Gastroesophageal sphincter (tissue), 4 donors: ENCODE data around the gene NAE1. TPM values are rescaled to one million over a fixed set of nuclear protein-coding genes. Genes with fewer than 3 reads are reported as not detected.

ENCODE experiments used
- ATAC-seq: fragments of 150-250 bp; one replicate; pipeline ENCODE4 v1.9.1; 2016; ENCODE audit warnings: mild to moderate bottlenecking, moderate library complexity
- H3K27ac ChIP-seq, 4 donors: fragments of 200-600 bp; sonication (generic) in 3 of 4; 1 replicate in 3 of 4; 2 replicates in 1 of 4; pipeline ENCODE4 v1.5.1; 2016 to 2019
- H3K27me3 ChIP-seq: fragments of 200-600 bp; sonication (generic); one replicate; pipeline ENCODE4 v1.5.1; 2019
- H3K36me3 ChIP-seq, 2 donors: fragments of 200-600 bp; sonication (generic); one replicate each; pipeline ENCODE4 v1.5.1; 2019; ENCODE audit warnings: control low read depth in 1 of 2
- H3K4me1 ChIP-seq, 3 donors: fragments of 200-600 bp; sonication (generic); 1 replicate in 2 of 3; 2 replicates in 1 of 3; pipeline ENCODE4 v1.5.1; 2016 to 2019; ENCODE audit warnings: control low read depth in 2 of 3
- H3K4me3 ChIP-seq, 2 donors: fragments of 200-600 bp; sonication (generic); one replicate each; pipeline ENCODE4 v1.5.1; 2019; ENCODE audit warnings: mild to moderate bottlenecking in 1 of 2, moderate library complexity in 1 of 2
- H3K9me3 ChIP-seq, 3 donors: fragments of 200-600 bp; sonication (generic); one replicate each; pipeline ENCODE4 v1.5.1; 2017 to 2019; ENCODE audit warnings: control low read depth in 2 of 3
- EP300 ChIP-seq: sonication (generic); formaldehyde crosslinking; IDR thresholded peaks from one replicate; pipeline ENCODE4 v1.6.1; 2017; ENCODE audit warnings: antibody characterized with exemption, mild to moderate bottlenecking
- POLR2A ChIP-seq, 2 donors: fragments of 450-650 bp; IDR thresholded peaks; one replicate each; pipeline ENCODE4 v1.6.1; 2017; ENCODE audit warnings: antibody characterized with exemption in 2 of 2, mild to moderate bottlenecking in 2 of 2, moderate library complexity in 1 of 2
- POLR2AphosphoS5 ChIP-seq: sonication (generic); formaldehyde crosslinking; IDR thresholded peaks from one replicate; pipeline ENCODE4 v1.6.1; 2017; ENCODE audit warnings: antibody characterized with exemption
- WGBS, 2 donors: methylation state at CpG; one replicate each; pipeline ENCODE4 v1.1.5; 2018; ENCODE audit warnings: low coverage in 1 of 2; 5-methylcytosine and 5-hydroxymethylcytosine counted together
- total RNA-seq, 4 donors: library from RNA; depleted of rRNA; stranded (reverse); fragments of >200 nt; gene quantifications; one replicate each; pipeline ENCODE4 v1.1.0, GENCODE V29; 2016
- TF ChIP-seq, protein P1 (sequence below), 4 experiments: fragments of 200-600 bp in 2 of 4; fragments of 450-650 bp in 2 of 4; sonication (generic) in 1 of 4; IDR thresholded peaks; one replicate each; pipeline ENCODE4 v1.5.1; 2017 to 2019; ENCODE audit warnings: antibody characterized with exemption in 4 of 4, mild to moderate bottlenecking in 2 of 4, moderate library complexity in 2 of 4

NAE1 gene
- total RNA-seq, 4 donors from 2014 or later, result 37.3 to 63.2 (median 52.4) TPM

DNA sequence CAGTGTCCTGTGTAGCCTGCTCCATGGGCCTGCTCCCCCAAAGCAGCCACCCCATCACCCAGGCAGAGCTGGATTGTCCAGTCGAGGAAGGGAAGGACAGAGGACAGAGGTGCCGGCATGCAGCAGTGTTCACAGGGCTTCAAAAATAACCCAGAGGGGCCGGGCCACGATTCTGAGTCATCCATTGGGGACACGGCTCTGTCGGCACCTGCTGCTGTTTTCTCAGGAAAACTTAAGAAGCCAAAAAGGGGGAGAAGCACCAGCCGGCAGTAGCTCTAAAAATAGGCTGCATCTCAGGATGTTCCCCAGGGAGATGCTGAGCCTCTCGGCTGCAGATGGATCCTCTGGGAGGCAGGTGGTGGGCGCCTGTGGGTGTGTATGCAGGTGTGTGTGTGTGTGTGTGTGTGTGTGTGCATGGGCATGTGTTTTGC, 15.0 kb upstream of the NAE1 start:
- Histone ChIP-seq H3K36me3 (no peaks in the 10 kb centered on the region), H3K4me1 (peaks cover 0 to 18% (median 12%) of the 10 kb centered on the region in 3 donors), H3K27me3 (peaks cover 56% of the 10 kb centered on the region), H3K9me3 (no peaks in the 10 kb centered on the region), H3K27ac (no peak overlapping the region), H3K4me3 (no peak overlapping the region)
- TF ChIP-seq, protein P1, sequence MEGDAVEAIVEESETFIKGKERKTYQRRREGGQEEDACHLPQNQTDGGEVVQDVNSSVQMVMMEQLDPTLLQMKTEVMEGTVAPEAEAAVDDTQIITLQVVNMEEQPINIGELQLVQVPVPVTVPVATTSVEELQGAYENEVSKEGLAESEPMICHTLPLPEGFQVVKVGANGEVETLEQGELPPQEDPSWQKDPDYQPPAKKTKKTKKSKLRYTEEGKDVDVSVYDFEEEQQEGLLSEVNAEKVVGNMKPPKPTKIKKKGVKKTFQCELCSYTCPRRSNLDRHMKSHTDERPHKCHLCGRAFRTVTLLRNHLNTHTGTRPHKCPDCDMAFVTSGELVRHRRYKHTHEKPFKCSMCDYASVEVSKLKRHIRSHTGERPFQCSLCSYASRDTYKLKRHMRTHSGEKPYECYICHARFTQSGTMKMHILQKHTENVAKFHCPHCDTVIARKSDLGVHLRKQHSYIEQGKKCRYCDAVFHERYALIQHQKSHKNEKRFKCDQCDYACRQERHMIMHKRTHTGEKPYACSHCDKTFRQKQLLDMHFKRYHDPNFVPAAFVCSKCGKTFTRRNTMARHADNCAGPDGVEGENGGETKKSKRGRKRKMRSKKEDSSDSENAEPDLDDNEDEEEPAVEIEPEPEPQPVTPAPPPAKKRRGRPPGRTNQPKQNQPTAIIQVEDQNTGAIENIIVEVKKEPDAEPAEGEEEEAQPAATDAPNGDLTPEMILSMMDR (IDR thresholded peaks at IDR 0.05), result no peak
- TF ChIP-seq POLR2AphosphoS5, result no peak
- ATAC-seq, result no peak
- WGBS, 2 donors, result 35% methylated on average over 7 of the region's 9 CpGs; no CpG with 5 or more reads in 1 of the 2 donors

DNA sequence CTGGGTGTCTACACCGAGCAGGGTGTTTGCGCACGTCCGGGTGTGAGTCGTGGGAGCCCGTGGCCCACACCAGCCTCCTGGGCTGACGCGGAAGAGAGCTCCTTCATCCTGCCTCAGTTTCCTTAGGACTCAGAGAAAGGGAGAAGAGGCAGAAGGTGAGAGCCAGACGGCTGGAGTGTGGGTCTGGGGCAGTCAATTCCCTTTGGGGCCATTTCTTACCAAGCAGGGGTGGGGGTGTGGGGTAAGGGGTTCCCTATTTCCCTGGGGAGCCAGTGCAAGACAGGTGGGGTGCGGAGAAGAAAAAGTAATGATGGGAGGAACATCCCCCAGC, 14.3 kb upstream of the NAE1 start:
- H3K36me3 ChIP-seq, result no peaks in the 10 kb centered on the region
- peak overlapping the region in 1 of 2 donors; percentile 53 for H3K4me3 ChIP-seq
- peaks cover 50% of the 10 kb centered on the region for H3K27me3 ChIP-seq
- no peaks in the 10 kb centered on the region for H3K9me3 ChIP-seq
- ATAC-seq, result no peak
- peaks cover 0 to 18% (median 12%) of the 10 kb centered on the region in 3 donors for H3K4me1 ChIP-seq
- TF ChIP-seq, protein P1 (IDR thresholded peaks at IDR 0.05), result no peak
- TF ChIP-seq EP300 (no peak), POLR2AphosphoS5 (no peak)
- 42 to 83% methylated on average over 1 to 2 of the region's 10 CpGs for WGBS, 2 donors
- no peak overlapping the region for H3K27ac ChIP-seq

DNA sequence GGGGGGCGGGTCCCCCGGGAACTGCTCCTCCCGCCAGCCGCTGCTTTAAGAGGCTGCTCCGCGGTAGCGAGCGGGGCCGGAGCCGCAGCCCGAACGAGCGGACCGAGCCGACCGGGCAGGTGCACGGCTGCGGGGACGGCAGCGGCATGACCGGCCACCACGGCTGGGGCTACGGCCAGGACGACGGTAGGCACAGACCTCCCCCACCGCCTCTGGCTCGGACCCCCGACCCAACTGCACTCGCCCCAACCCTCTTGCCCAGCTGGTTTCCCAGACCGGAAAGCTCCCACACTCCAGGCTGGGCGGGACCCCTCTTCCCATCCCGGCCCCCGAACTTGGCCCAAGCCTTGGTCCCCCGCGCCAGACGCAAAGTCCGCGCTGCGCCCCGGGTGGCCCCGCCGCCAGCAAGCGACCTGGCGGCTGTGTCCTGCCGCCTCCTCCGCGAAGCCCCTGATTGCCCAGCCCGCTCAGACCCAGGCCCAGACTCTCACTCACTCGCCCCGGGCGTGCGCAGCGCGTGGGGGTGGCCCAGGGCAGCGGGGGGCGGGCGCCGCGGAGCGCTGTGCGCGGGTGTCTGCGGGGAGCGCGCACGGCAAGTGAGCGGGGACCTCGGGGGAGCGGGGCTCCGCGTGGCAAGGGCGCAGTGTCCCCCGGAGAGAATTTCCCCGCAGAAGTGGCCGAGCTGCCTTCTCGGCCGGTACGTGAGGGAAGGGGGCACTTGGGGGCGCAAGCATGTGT, 13.7 kb upstream of the NAE1 start, which contains the start of gene CA7:
Gene CA7 (plus strand): TSS at position 73 of the 738 bp plus-strand sequence. CDS start 74 bp downstream, at position 147.
- Histone ChIP-seq H3K4me3 (peak within 1 kb of the TSS; percentile 5 to 53), H3K9me3 (no peaks in the 10 kb centered on the region), H3K36me3 (no peaks in the 10 kb centered on the region), H3K27ac (no peak within 1 kb of the TSS), H3K4me1 (peaks cover 0 to 18% (median 12%) of the 10 kb centered on the region in 3 donors), H3K27me3 (peaks cover 50% of the 10 kb centered on the region)
- no peak for ATAC-seq
- TF ChIP-seq POLR2A (IDR thresholded peaks at IDR 0.05), result no peak
- no CpG with 5 or more reads among the region's 79 CpGs for WGBS, 2 donors

DNA sequence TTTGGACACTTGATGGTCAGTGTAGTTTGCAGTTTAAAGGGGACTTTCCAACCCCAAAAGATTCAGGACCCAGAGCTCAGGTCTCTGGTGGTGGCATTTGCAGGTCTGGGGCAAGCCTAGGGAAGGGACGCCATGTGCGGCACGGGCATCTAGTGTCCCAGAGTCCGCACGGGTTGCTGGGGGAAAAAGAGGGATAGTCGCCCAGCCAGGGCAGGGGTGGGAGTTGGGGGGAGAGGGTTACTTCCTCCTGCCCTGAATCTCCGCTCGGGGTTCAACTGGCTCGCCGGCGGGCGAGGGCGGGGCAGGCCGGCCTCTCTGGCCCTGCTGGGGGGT, 13.2 kb upstream of the NAE1 start:
- no peaks in the 10 kb centered on the region for H3K36me3 ChIP-seq
- peaks cover 0 to 18% (median 12%) of the 10 kb centered on the region in 3 donors for H3K4me1 ChIP-seq
- H3K9me3 ChIP-seq, result no peaks in the 10 kb centered on the region
- ATAC-seq, result no peak
- peak overlapping the region in 1 of 2 donors; percentile 53 for H3K4me3 ChIP-seq
- no peak overlapping the region for H3K27ac ChIP-seq
- H3K27me3 ChIP-seq, result peaks cover 50% of the 10 kb centered on the region
- no peak for TF ChIP-seq EP300
- TF ChIP-seq POLR2A (IDR thresholded peaks at IDR 0.05), result no peak
- TF ChIP-seq, protein P1 (IDR thresholded peaks at IDR 0.05), result no peak
- no peak for TF ChIP-seq POLR2AphosphoS5
- WGBS, 2 donors, result 60% methylated on average over 1 of the region's 14 CpGs; no CpG with 5 or more reads in 1 of the 2 donors

DNA sequence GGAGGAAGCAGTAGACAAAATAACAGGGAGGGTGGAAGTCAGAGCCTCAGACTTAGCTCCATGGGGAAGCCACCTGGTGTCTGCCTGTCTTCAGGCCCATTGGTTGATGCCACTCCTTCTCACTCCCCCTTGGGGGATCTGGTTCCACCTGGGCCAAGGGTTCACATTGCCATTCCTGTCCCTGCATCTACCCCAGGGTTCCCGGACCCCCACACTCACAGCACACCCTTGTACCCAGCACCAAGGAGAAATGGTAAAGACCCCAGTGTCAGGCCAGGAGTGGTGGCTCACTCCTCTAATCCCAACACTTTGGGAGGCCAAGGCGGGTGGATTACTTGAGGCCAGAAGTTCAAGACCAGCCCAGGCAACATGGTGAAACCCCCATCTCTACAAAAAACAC, 12.4 kb upstream of the NAE1 start:
- H3K27ac ChIP-seq, result no peak overlapping the region
- no peak overlapping the region for H3K4me3 ChIP-seq
- WGBS, 2 donors, result 100% methylated on average over 1 of the region's 2 CpGs; no CpG with 5 or more reads in 1 of the 2 donors
- TF ChIP-seq EP300, result no peak
- TF ChIP-seq POLR2A (IDR thresholded peaks at IDR 0.05), result no peak
- TF ChIP-seq, protein P1 (IDR thresholded peaks at IDR 0.05), result no peak
- no peak for TF ChIP-seq POLR2AphosphoS5
- H3K4me1 ChIP-seq, result peaks cover 0 to 18% (median 12%) of the 10 kb centered on the region in 3 donors
- H3K36me3 ChIP-seq, result no peaks in the 10 kb centered on the region
- H3K27me3 ChIP-seq, result peaks cover 46% of the 10 kb centered on the region
- H3K9me3 ChIP-seq, result peaks cover 0 to 7% (median 0%) of the 10 kb centered on the region in 3 donors
- ATAC-seq, result no peak
